GM18870 (cell line): ENCODE measurements around the gene RPP25L.

Experiments used
- ATAC-seq: cut with Tn5 transposase; IDR thresholded peaks from one replicate; pipeline ENCODE4 v1.9.1; 2021; ENCODE audit warnings: moderate library complexity; ENCODE audit not compliant: unreplicated experiment

Gene RPP25L

GRCh38 chr9:34588671-34589635 is 22.9 kb downstream of the RPP25L start:
- no peak for ATAC-seq

GRCh38 chr9:34587271-34587670 is 24.6 kb downstream of the RPP25L start:
- no peak for ATAC-seq

- no peak for ATAC-seq
These were observed 25.8 kb downstream of the RPP25L start for GRCh38 chr9:34585946-34586669.

GRCh38 chr9:34584970-34585369 is 26.9 kb downstream of the RPP25L start:
- ATAC-seq = no peak

GRCh38 chr9:34582787-34583186 is 29.1 kb downstream of the RPP25L start:
- no peak for ATAC-seq

- no peak for ATAC-seq
These were observed 30.6 kb downstream of the RPP25L start for GRCh38 chr9:34581318-34581717.

- no peak for ATAC-seq
These were observed 31.5 kb downstream of the RPP25L start for GRCh38 chr9:34580358-34580757.

GRCh38 chr9:34579808-34580163 is 32.1 kb downstream of the RPP25L start:
- no peak for ATAC-seq

- no peak for ATAC-seq
These were observed 32.6 kb downstream of the RPP25L start for GRCh38 chr9:34579104-34579807.

GRCh38 chr9:34578241-34579103 is 33.4 kb downstream of the RPP25L start:
- no peak for ATAC-seq

- no peak for ATAC-seq
These were observed 34.3 kb downstream of the RPP25L start for GRCh38 chr9:34577400-34578240.

GRCh38 chr9:34576597-34577399 is 35.1 kb downstream of the RPP25L start:
- ATAC-seq = no peak

- no peak for ATAC-seq
These were observed 35.9 kb downstream of the RPP25L start for GRCh38 chr9:34575862-34576596.

- no peak for ATAC-seq
These were observed 36.7 kb downstream of the RPP25L start for GRCh38 chr9:34575241-34575640.

- no peak for ATAC-seq
These were observed 37.3 kb downstream of the RPP25L start for GRCh38 chr9:34574571-34574970.

GRCh38 chr9:34573599-34574325 is 38.1 kb downstream of the RPP25L start:
- no peak for ATAC-seq

GRCh38 chr9:34572628-34573027 is 39.3 kb downstream of the RPP25L start:
- no peak for ATAC-seq
